ENCODE results near the gene SH2D7.
A peak's percentile ranks its signal among the peaks of the same experiment; 100 is the strongest.

Gene SH2D7

DNA sequence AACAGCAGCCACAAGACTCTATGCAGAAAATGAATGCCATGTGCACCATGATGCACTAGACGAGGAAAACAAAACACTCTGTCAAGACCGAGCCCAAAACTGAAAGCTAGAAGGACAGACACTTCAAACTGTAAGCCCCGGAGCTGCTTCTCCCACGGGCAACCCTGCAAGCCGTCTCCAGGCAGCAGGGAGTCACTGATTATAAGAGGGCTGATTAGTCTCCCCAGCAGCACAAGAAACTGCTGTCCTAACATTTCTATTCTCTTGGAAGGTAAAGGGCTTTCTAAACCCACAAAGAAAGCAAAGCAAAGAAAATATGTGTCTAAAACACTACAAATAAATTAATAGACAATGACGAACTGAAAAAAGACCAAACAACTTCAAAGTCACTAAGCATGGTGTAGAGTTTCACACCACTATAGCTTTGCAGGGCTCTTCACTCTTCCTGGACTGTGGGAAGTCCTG lies 30.4 kb upstream of the SH2D7 start:
- peak; percentile 49 for DNase-seq

DNA sequence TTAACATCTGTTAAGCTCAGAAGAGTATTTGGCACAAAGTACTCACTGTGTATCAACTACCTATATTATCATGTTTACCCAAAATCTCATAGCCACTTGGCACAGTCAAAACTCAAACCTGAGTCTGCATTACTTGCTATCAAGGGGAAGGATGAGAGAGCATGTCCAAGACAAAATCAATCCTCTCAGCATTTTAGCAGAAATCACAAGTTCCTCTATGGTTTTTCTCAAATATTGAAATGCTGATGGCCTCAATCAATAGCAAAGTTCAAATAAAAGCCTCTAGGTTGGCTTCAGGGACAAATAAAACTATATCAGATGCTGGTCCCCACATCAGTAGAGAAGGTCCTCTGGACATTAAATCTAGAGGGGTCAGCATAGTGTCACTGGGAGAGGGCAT lies 29.1 kb upstream of the SH2D7 start:
- no peak for DNase-seq

DNA sequence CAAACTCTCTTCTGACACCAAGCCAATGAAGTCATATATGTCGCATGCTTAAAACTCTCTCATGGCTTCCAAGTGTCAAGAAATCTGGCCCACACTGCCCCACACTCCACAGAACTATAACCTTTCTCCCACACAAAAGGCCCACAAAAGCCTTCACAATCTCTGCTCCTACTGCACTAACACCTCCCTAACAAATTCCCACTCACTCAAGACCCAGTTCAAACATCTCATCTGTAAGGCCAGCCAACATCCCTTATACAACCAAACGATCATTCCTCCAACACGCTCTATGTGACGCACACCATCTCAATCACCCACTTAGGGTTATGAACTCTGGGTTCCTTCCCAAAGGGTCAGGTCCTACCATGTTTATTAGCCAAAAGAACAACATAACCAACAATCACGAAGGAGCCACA lies 28.4 kb upstream of the SH2D7 start:
- DNase-seq, result no peak

DNA sequence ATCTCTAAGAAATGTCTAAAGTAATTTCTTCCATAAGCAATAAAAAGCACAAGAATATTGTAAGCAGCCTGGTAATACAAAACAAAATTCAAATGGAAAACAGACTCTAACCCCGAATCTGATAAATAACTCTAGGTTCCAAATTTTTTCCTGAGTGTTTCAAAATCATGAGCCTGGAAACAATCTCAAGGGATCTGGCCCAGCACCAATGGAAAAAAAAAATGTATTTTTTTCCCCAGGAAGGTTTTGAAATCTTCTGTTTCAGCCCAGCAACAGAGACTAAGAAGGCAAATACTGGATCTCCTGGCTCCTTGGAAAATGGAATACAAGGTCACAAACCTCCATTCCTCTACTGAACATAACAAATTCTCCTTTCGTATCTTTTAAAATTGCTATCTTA lies 27.8 kb upstream of the SH2D7 start:
- DNase-seq, result no peak

- DNase-seq, result no peak
Measured at GRCh38 chr15:78065284-78065872, 27.0 kb upstream of the SH2D7 start.

- no peak for DNase-seq
Measured at GRCh38 chr15:78065973-78066946, 26.1 kb upstream of the SH2D7 start.

DNA sequence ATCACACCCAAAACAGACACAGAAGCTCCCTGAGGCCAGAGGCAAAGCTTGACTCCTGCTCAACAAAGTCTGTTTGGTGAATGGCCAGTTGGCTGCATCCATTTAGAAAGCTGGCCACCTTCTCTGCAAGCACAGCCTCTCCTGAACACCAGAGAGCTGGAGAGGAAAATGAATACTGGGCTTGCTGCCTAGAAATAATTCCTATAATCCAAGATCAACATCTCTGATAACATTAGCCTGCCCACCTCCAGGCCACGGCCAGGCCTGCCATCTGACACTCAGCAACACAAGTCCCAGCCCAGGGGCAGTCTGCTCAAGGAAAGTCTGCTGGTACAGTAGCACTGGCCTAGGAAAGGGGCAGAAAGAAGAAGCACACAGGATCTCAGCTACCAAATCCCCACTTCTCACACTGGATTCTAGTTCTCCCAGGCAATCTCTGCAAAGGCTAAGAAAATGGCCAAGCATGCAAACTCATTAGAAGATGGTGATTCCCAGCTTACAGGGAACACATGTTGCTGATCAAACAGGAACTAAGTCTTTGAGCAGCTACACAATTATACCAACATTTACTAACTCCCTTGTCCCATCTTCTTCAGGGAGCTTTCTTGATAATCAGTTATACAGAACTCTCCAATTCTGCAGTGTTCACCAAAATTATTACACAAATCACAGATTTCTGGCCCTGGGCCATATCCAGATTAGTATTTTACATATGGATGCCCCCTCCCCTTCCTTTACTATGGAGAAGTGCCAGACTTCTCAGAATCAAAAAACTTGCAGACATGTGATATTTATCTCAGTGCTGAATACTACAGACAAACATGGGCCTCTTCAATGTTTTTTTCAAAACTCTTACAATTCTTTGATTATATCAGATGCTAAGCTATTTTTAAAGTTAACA lies 24.8 kb upstream of the SH2D7 start:
- no peak for DNase-seq

- no peak for DNase-seq
Measured at GRCh38 chr15:78069052-78069414, 23.3 kb upstream of the SH2D7 start.

GRCh38 chr15:78069462-78070029 lies 22.8 kb upstream of the SH2D7 start:
- DNase-seq, result no peak

GRCh38 chr15:78070049-78070700 lies 22.2 kb upstream of the SH2D7 start:
- no peak for DNase-seq

- DNase-seq, result no peak
Measured at GRCh38 chr15:78071383-78071782, 21.0 kb upstream of the SH2D7 start.

GRCh38 chr15:78072080-78072892 lies 20.1 kb upstream of the SH2D7 start:
- no peak for DNase-seq

- DNase-seq, result no peak
Measured at GRCh38 chr15:78073046-78073787, 19.1 kb upstream of the SH2D7 start.

DNA sequence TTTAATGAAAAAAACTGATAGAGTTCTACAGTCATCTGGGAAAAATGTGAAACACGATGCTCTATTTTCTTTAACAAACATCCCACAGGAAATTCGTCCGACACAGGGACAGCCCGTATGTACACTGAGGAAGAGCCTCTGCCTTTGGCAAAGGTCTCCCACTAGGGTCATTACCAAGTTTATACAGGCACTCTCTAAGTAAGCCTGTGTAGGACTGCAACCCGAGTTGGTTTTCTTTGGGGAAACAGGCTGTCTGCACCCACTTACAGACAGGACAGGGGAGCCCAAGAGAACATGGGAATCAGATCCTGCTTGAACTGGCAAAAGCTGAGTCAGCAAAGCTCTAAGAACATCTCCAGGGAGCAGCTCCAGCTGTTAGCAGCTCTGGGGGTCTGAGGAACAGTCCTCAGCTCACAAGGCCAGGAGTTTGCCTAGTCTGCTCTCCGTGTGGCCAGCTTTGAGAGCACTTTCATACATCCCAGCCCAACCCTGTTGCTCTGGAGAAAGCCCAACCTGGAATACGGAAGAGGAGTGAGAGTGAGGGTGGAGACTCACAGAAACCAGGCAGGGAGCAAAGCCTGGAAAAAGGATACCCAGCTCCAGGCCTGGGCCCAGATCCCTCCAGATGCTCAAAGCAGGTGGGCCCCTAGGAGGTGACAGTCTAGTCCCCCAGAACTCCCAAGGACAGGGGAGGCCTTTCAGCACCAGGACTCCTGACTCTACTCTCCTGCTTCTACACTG lies 16.7 kb upstream of the SH2D7 start:
- peak; percentile 44 for DNase-seq

GRCh38 chr15:78076231-78077052 lies 15.9 kb upstream of the SH2D7 start:
- DNase-seq, result peak; percentile 37

DNA sequence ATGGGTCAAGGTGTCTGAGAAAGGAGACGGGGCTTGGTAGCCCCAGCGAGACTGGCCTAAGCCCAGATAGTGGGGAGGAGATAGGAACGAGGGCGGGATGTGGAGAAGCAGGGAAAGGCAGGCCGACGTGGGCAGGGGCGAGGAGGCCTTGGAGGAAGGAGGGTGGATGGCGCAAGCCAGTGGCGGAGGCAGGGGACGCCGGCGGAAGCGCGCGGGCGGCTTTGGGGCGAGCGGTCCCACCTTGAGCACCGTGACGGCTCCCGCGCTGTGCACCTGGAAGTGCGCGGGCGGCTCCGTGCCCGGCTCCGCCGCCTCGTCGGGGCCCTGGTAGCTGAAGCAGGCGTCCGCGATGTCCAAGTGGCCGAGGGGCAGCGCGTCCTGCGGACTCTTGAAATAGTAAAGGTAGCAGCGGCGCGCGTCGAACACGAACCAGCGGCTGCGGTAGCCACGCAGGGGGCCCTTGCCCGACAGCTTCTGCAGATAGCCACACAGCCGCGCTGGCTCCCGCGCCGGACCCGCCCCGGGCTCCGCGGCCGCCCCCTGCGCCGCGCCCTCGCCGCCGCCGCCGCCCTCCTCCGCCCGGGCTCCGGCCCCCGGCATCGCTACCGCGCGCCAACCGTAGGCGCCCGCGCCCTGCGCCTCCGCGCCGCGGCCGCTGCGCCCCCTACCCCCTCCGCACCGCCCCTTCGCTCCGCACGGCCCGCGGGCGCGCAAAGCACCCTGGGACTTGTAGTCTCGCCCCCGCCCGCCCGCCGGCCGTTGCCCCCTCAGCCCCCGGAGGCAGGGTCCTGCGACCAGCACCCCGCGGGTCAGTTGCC lies 15.1 kb upstream of the SH2D7 start, which contains the start of gene TBC1D2B:
Gene TBC1D2B, minus strand, starts transcription at position 659 of the 818 bp plus-strand sequence. Its CDS starts 59 bp downstream, at position 600.
- DNase-seq, result peak; percentile 85

- DNase-seq, result no peak
Measured at GRCh38 chr15:78077871-78078210, 14.5 kb upstream of the SH2D7 start.

Data from retina (tissue), 1 donor.